K562 (cell line): ENCODE measurements around the gene PAPSS2. TPM values are rescaled to one million over a fixed set of nuclear protein-coding genes. Genes with fewer than 3 reads are reported as not detected.

ENCODE experiments used
- ATAC-seq: fragments of 200-7000 bp; cut with Tn5 transposase; 3 replicates; pipeline ENCODE4 v1.9.1; 2020; ENCODE audit warnings: moderate library complexity
- BruUV-seq: library from RNA; stranded (reverse); fragments of 400-500 nt; replicated peaks from 2 replicates; lab custom pipeline; 2021; lab: Mats Ljungman, UMichigan
- CTCF ChIA-PET: fragments of 300-600 bp; formaldehyde crosslinking; extraction: SDS; loops from one replicate; lab custom pipeline; 2021; ENCODE audit warnings: low intra/inter-chr PET ratio; lab: Yijun Ruan, JAX
- POLR2A ChIA-PET: fragments of 300-600, 350-650 bp; sonication (Branson Sonifier 250); formaldehyde crosslinking; extraction: SDS; loops from one replicate; lab custom pipeline; 2021; ENCODE audit warnings: antibody characterized with exemption, inconsistent platforms; lab: Yijun Ruan, JAX
- DNase-seq, 4 experiments: peaks; one replicate each; pipeline versions ENCODE4 v3.0.0 to v3.0.0-alpha.2; 2011 to 2018; ENCODE audit warnings: low spot score in 3 of 4, mixed read lengths in 3 of 4; ENCODE audit errors: extremely low read depth in 1 of 4
- FAIRE-seq: peaks from 2 replicates; lab custom pipeline; 2011; peaks lifted over from hg19 to GRCh38; lab: Jason Lieb, UNC
- H2AFZ ChIP-seq: 2 replicates; pipeline ENCODE4 v1.6.0; 2011; ENCODE audit warnings: low read depth, low read length, control low read depth, inconsistent platforms
- H3K27ac ChIP-seq: fragments of 200-600 bp; 3 replicates; pipeline ENCODE4 v1.8.0; 2011; ENCODE audit warnings: low read depth, mild to moderate bottlenecking, control low read depth, inconsistent platforms, low read length, moderate library complexity, mixed read lengths; ENCODE audit errors: extremely low read depth
- H3K27me3 ChIP-seq, 2 experiments: fragments of 300-600 bp in 1 of 2; 2 replicates in 1 of 2; 3 replicates in 1 of 2; pipeline versions ENCODE4 v1.6.0 to v1.8.0; 2011; ENCODE audit warnings: inconsistent platforms in 2 of 2, low read length in 2 of 2, mild to moderate bottlenecking in 1 of 2, mixed read lengths in 1 of 2, moderate library complexity in 1 of 2; ENCODE audit not compliant: control insufficient read depth in 2 of 2, insufficient read depth in 2 of 2
- H3K36me3 ChIP-seq: fragments of 300-600 bp; 3 replicates; pipeline ENCODE4 v1.8.0; 2011; ENCODE audit warnings: mild to moderate bottlenecking, low read length, inconsistent platforms; ENCODE audit not compliant: control insufficient read depth, insufficient read depth
- H3K4me1 ChIP-seq, 2 experiments: fragments of 200-600 bp in 1 of 2; replicated peaks in 1 of 2; 2 replicates in 1 of 2; 3 replicates in 1 of 2; pipeline versions ENCODE4 v1.5.1 to v1.8.0; 2011; ENCODE audit warnings: inconsistent platforms in 2 of 2, low read length in 2 of 2, mild to moderate bottlenecking in 1 of 2, mixed read lengths in 1 of 2, moderate library complexity in 1 of 2; ENCODE audit not compliant: control insufficient read depth in 2 of 2, insufficient read depth in 2 of 2
- H3K4me2 ChIP-seq: 2 replicates; pipeline ENCODE4 v1.6.1; 2011; ENCODE audit warnings: low read length, control low read depth, inconsistent platforms, mixed read lengths; ENCODE audit not compliant: insufficient read depth
- H3K4me3 ChIP-seq: fragments of 200-600 bp; sonication (generic), shearing (Covaris generic); 2 replicates; pipeline ENCODE4 v1.5.1; 2016; ENCODE audit warnings: control low read depth, inconsistent platforms
- H3K79me2 ChIP-seq: fragments of 200-600 bp; 3 replicates; pipeline ENCODE4 v1.8.0; 2011; ENCODE audit warnings: low read length, inconsistent platforms; ENCODE audit not compliant: control insufficient read depth, insufficient read depth
- H3K9ac ChIP-seq, 2 experiments: 2 replicates each; pipeline versions ENCODE4 v1.6.0 to v1.6.1; 2011; ENCODE audit warnings: low read depth in 2 of 2, low read length in 2 of 2, control low read depth in 1 of 2, inconsistent platforms in 1 of 2, mild to moderate bottlenecking in 1 of 2, mixed read lengths in 1 of 2; ENCODE audit not compliant: insufficient read depth in 1 of 2
- H3K9me1 ChIP-seq: one replicate; pipeline ENCODE4 v1.6.0; 2011; ENCODE audit warnings: inconsistent platforms, mild to moderate bottlenecking, low read length, moderate library complexity; ENCODE audit not compliant: control insufficient read depth, insufficient read depth
- H3K9me3 ChIP-seq: replicated peaks from 2 replicates; pipeline ENCODE4 v1.5.1; 2011; ENCODE audit warnings: low read depth, low read length, inconsistent platforms; ENCODE audit not compliant: control insufficient read depth, insufficient read depth
- H4K20me1 ChIP-seq: replicated peaks from 2 replicates; pipeline ENCODE4 v1.6.1; 2011; ENCODE audit warnings: low read length, inconsistent platforms, mixed read lengths; ENCODE audit not compliant: control insufficient read depth, insufficient read depth
- CHAMP1 ChIP-seq: fragments of 450-650 bp; IDR thresholded peaks from 2 replicates; pipeline ENCODE4 v1.6.1; 2016; ENCODE audit warnings: mild to moderate bottlenecking
- COPS2 ChIP-seq: fragments of 450-650 bp; conservative IDR thresholded peaks from 2 replicates; pipeline ENCODE4 v1.6.1; 2016; ENCODE audit warnings: mild to moderate bottlenecking, moderate library complexity
- KDM2B ChIP-seq: fragments of 250-450 bp; sonication (Bioruptor Pico); IDR thresholded peaks from 2 replicates; pipeline ENCODE4 v1.8.0; 2021; ENCODE audit warnings: mild to moderate bottlenecking, moderate library complexity
- NFRKB ChIP-seq: fragments of 450-650 bp; IDR thresholded peaks from 2 replicates; pipeline ENCODE4 v1.6.1; 2016; ENCODE audit warnings: low read depth
- TFAM ChIP-seq: fragments of 250-450 bp; sonication (Bioruptor Pico); conservative IDR thresholded peaks from 2 replicates; pipeline ENCODE4 v1.5.0; 2021; ENCODE audit warnings: mild to moderate bottlenecking, moderate library complexity
- ZNF140 ChIP-seq: fragments of 250-450 bp; sonication (Bioruptor Pico); IDR thresholded peaks from 2 replicates; pipeline ENCODE4 v1.8.0; 2021; ENCODE audit warnings: moderate library complexity, mild to moderate bottlenecking, inconsistent platforms
- ZNF280B ChIP-seq: fragments of 250-450 bp; sonication (Bioruptor Pico); IDR thresholded peaks from 2 replicates; pipeline ENCODE4 v1.5.1; 2021; ENCODE audit warnings: mild to moderate bottlenecking
- ZNF512 ChIP-seq: IDR thresholded peaks from 2 replicates; pipeline ENCODE4 v1.6.1; 2016; ENCODE audit warnings: missing genetic modification characterization, missing compliant biosample characterization
- WGBS: fragments of 100-300 bp; shearing (Covaris generic); methylation state at CpG from one replicate; pipeline ENCODE4 v1.1.6; 2016; ENCODE audit warnings: low coverage, mixed read lengths; ENCODE audit not compliant: insufficient coverage; ENCODE audit errors: missing lambda C conversion rate; 5-methylcytosine and 5-hydroxymethylcytosine counted together
- in situ Hi-C: fragments of 300-500 bp; cut with MboI; formaldehyde crosslinking; loops from 4 replicates; pipeline ENCODE4 v1.15.0; 2018; ENCODE audit warnings: inconsistent platforms, mixed read lengths
- intact Hi-C: fragments of 100-400 bp; cut with micrococcal nuclease; formaldehyde crosslinking; loops from 2 replicates; pipeline ENCODE4 v1.14.2; 2022
- polyA plus RNA-seq, 8 experiments: library from polyadenylated mRNA; depleted of rRNA in 4 of 8; stranded (reverse) in 5 of 8; unstranded in 3 of 8; fragments of >200 nt; fragmentation: Nextera tagmentation in 2 of 8; fragmentation: Illumina TruSeq in 1 of 8; extraction: Ambion mirVana in 2 of 8; extraction: Trizol in 1 of 8; gene quantifications; 2 replicates each; pipeline versions ENCODE4 v1.2.1 to v1.2.3, GENCODE V29; 2011 to 2014; ENCODE audit warnings: inconsistent platforms in 1 of 8, missing spikeins in 1 of 8
- total RNA-seq, 7 experiments: library from RNA; depleted of rRNA in 6 of 7; stranded (reverse); fragments of >200 nt in 6 of 7; fragmentation: Illumina TruSeq in 2 of 7; extraction: Trizol in 2 of 7; gene quantifications; 2 replicates each; pipeline versions ENCODE4 v1.2.1 to v1.2.3, GENCODE V29; 2011 to 2021; ENCODE audit warnings: low replicate concordance in 1 of 7
- TF ChIP-seq, protein P1 (sequence below): fragments of 450-650 bp; formaldehyde crosslinking; IDR thresholded peaks from 2 replicates; pipeline ENCODE4 v1.4.0; 2022; ENCODE audit warnings: missing genetic modification characterization
- TF ChIP-seq, protein P2 (sequence below): fragments of 250-450 bp; sonication (Bioruptor Pico); IDR thresholded peaks from 2 replicates; pipeline ENCODE4 v1.4.0; 2020; ENCODE audit warnings: mild to moderate bottlenecking, moderate library complexity, borderline replicate concordance

PAPSS2 gene
- total and polyA plus RNA-seq, 9 of the 15 experiments (the other 6 are each of a cell fraction or from before 2014, with no cell fraction given), result 0.01 to 0.29 TPM; not detected in 7

DNA sequence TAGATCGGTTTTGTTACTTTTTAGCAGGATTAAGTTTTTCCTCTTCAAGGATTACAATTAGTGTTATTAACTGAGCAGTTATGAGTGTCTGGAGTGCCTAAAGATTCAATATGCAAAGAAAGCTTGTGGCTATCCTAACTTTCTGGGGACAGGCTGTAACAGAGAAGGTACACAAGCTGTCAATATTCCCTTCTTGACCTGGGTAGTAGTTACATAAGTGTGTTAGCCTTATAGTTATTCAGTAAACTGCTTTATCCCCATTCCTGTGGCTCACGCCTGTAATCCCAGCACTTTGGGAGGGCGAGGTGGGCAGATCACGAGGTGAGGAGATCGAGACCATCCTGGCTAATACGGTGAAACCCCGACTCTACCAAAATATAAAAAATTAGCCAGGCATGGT lies 126.7 kb downstream of the PAPSS2 start (continued):
- TF ChIP-seq CHAMP1, result no peak
- no peak for TF ChIP-seq ZNF140 (CRISPR knock-in tag)
- no peak for TF ChIP-seq ZNF512 (tag)

DNA sequence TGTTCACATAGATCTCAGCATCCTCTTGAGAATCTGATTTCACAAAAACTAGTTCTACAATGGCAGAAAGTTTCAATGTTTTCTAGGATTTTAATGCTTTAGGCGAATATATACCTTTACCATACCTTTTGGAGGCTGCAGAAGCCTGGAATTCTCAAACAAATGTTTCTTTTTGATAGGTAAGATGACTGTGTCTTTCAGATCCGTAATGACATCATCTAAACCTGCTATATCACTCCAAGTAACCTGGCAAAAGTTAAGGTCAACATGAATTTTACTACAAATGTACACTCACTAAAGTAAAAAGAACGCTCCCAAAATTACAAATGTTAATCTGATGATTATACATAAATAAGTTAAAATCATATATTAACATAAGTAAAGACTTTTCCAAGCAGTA lies 130.5 kb downstream of the PAPSS2 start:
- Histone ChIP-seq H3K9me1 (no peaks in the 10 kb centered on the region), H3K4me1 (no peaks in the 10 kb centered on the region), H3K4me2 (no peak overlapping the region), H3K9ac (no peak overlapping the region), H3K36me3 (peaks cover 59% of the 10 kb centered on the region; the same call in 2 of the 3 replicates), H3K9me3 (no peaks in the 10 kb centered on the region), H3K27me3 (no peaks in the 10 kb centered on the region), H3K79me2 (peaks cover 8% of the 10 kb centered on the region; the same call in 2 of the 3 replicates), H2AFZ (no peak overlapping the region), H3K27ac (no peak overlapping the region), H3K4me3 (no peak overlapping the region), H4K20me1 (no peaks in the 10 kb centered on the region)
- TF ChIP-seq, protein P1, sequence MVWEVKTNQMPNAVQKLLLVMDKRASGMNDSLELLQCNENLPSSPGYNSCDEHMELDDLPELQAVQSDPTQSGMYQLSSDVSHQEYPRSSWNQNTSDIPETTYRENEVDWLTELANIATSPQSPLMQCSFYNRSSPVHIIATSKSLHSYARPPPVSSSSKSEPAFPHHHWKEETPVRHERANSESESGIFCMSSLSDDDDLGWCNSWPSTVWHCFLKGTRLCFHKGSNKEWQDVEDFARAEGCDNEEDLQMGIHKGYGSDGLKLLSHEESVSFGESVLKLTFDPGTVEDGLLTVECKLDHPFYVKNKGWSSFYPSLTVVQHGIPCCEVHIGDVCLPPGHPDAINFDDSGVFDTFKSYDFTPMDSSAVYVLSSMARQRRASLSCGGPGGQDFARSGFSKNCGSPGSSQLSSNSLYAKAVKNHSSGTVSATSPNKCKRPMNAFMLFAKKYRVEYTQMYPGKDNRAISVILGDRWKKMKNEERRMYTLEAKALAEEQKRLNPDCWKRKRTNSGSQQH (CRISPR knock-in tag), result no peak
- TF ChIP-seq KDM2B, result no peak
- TF ChIP-seq, protein P2, sequence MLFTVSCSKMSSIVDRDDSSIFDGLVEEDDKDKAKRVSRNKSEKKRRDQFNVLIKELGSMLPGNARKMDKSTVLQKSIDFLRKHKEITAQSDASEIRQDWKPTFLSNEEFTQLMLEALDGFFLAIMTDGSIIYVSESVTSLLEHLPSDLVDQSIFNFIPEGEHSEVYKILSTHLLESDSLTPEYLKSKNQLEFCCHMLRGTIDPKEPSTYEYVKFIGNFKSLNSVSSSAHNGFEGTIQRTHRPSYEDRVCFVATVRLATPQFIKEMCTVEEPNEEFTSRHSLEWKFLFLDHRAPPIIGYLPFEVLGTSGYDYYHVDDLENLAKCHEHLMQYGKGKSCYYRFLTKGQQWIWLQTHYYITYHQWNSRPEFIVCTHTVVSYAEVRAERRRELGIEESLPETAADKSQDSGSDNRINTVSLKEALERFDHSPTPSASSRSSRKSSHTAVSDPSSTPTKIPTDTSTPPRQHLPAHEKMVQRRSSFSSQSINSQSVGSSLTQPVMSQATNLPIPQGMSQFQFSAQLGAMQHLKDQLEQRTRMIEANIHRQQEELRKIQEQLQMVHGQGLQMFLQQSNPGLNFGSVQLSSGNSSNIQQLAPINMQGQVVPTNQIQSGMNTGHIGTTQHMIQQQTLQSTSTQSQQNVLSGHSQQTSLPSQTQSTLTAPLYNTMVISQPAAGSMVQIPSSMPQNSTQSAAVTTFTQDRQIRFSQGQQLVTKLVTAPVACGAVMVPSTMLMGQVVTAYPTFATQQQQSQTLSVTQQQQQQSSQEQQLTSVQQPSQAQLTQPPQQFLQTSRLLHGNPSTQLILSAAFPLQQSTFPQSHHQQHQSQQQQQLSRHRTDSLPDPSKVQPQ (CRISPR knock-in tag), result no peak
- no peak for TF ChIP-seq ZNF280B (CRISPR knock-in tag)
- TF ChIP-seq TFAM (CRISPR knock-in tag), result no peak
- no peak for TF ChIP-seq NFRKB
- TF ChIP-seq COPS2, result no peak
- ChIA-PET POLR2A (no interaction called here), CTCF (no interaction called here)
- FAIRE-seq (no peak), DNase-seq (no peak), ATAC-seq (no peak)
- WGBS, result 88% methylated on average over 3 of the region's 3 CpGs
- in situ Hi-C loops, result no loop called here
- intact Hi-C loops, result no loop called here
- no TSS peak for BruUV-seq
